Mucosa of stomach (tissue), 1 donor: ENCODE data around the gene PRMT1.

ENCODE experiments used
- H3K27me3 ChIP-seq: one replicate; pipeline ENCODE4 v1.7.0; 2013; ENCODE audit warnings: mild to moderate bottlenecking, low read length; ENCODE audit not compliant: control insufficient read depth, insufficient read depth
- H3K36me3 ChIP-seq: one replicate; pipeline ENCODE4 v1.7.0; 2013; ENCODE audit warnings: low read length; ENCODE audit not compliant: control insufficient read depth, insufficient read depth
- H3K4me1 ChIP-seq: one replicate; pipeline ENCODE4 v1.7.0; 2013; ENCODE audit warnings: mild to moderate bottlenecking, low read length; ENCODE audit not compliant: control insufficient read depth, insufficient read depth
- H3K4me3 ChIP-seq: one replicate; pipeline ENCODE4 v1.7.0; 2013; ENCODE audit warnings: low read length
- H3K9ac ChIP-seq: one replicate; pipeline ENCODE4 v1.7.0; 2013; ENCODE audit warnings: mild to moderate bottlenecking, low read length, moderate library complexity
- H3K9me3 ChIP-seq: one replicate; pipeline ENCODE4 v1.7.0; 2013; ENCODE audit warnings: mild to moderate bottlenecking, low read length, moderate library complexity; ENCODE audit not compliant: control insufficient read depth
- donor health status: Pancreatic carcinoma.

Gene PRMT1

DNA sequence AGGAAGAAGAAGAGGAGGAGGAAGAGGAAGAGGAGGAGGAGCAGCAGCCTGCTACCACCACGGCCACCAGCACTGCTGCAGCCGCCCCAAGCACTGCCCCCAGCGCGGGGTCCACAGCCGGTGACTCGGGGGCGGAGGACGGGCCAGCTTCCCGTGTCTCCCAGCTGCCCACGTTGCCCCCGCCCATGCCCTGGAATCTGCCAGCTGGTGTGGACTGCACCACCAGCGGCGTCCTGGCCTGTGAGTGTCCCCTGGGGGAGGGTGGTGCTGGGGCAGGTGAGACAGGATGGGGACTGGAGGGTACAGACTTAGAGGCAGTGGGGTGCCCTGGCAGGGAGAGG, 23.6 kb upstream of the PRMT1 start:
- no peaks in the 10 kb centered on the region for H3K9me3 ChIP-seq
- peaks cover 14% of the 10 kb centered on the region for H3K36me3 ChIP-seq
- H3K27me3 ChIP-seq: no peaks in the 10 kb centered on the region
- H3K4me3 ChIP-seq: no peak overlapping the region
- no peaks in the 10 kb centered on the region for H3K4me1 ChIP-seq
- no peak overlapping the region for H3K9ac ChIP-seq

DNA sequence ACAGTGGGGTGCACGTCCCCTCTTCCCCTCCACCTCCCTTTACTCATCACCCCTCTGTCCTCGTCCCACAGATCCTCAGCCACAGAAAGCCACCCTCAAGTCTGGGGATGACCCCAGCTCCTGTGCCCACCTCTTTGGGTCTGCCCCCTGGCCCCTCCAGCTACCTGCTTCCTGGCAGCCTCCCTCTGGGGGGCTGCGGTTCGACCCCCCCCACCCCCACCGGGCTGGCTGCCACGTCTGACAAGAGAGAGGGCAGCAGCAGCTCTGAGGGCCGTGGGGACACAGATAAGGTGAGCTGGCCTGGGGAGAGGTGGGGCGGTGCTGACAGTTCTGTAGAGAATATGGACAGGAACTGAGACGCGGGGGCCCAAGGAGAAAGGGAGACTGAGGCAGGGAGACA, 22.5 kb upstream of the PRMT1 start:
- Histone ChIP-seq H3K9me3 (no peaks in the 10 kb centered on the region), H3K4me3 (no peak overlapping the region), H3K9ac (no peak overlapping the region), H3K36me3 (peaks cover 25% of the 10 kb centered on the region), H3K4me1 (no peaks in the 10 kb centered on the region), H3K27me3 (no peaks in the 10 kb centered on the region)

DNA sequence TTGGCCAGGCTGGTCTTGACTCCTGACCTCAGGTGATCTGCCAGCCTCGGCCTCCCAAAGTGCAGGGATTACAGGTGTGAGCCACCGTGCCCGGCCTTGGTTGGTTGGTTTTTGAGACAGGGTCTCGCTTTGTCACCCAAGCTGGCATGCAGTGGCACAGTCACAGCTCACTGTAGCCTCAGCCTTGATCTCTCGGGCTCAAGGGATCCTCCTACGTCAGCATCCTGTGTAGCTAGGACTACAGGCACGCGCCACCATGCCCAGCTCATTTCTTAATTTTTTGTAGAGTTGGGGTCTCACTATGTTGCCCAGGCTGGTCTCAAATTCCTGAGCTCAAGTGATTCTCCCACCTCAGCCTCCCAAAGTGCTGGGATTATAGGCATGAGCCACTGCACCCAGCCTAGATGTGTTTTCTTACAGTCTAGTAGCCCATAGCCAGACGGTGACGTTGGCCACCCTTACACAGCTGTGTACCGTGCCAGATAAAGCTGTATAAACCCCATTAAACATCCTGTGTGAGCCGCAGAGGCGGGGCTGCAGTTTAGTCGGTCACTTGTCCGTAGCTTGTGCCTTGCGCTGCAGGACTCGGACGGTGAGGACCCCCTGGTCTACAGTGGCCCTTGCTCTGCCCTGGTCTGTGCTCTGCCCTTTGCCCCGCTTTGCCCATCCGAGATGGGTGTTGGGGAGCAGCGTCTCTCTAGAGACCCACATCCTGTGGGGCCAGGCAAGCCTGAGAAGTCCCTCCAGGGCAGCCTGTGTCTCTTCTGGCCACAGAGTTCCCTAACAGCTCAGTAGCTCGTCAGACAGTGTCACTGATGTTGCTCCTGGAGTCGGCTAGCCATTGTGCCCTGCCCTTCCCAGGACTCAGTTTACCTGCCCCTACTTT, 21.3 kb upstream of the PRMT1 start:
- Histone ChIP-seq H3K36me3 (peaks cover 28% of the 10 kb centered on the region), H3K4me3 (no peak overlapping the region), H3K4me1 (no peaks in the 10 kb centered on the region), H3K27me3 (no peaks in the 10 kb centered on the region), H3K9me3 (no peaks in the 10 kb centered on the region), H3K9ac (no peak overlapping the region)

DNA sequence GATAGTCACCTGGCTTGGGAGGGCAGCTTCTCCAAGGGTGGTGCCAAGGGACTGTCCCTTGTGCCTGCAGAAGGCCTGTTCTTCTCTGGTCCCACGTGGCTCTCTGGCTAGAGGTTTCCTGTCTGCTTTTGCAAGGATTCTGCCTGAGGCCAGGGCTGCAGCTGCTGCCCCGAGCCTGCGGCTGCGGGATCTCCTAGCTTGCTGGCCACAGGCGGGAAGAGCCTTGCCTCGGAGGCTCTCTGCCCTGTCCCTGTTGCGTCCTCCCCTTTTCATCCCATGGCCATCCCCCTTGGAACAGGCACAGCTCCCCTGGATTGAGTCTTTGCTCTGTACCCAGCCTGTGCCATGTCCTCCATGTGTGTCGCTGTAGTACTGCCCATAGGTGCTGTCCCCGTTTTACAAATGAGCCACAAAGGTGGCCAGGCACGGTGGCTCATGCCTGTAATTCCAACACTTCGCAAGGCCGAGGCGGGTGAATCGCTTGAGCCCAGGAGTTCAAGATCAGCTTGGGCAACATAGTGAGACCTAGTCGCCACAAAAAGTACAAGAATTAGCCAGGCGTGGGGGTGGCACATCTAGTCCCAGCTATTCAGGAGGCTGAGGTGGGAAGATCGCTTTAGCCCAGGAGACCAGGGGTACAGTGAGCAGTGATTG, 20.5 kb upstream of the PRMT1 start:
- Histone ChIP-seq H3K9ac (no peak overlapping the region), H3K36me3 (peaks cover 28% of the 10 kb centered on the region), H3K27me3 (no peaks in the 10 kb centered on the region), H3K9me3 (no peaks in the 10 kb centered on the region), H3K4me3 (no peak overlapping the region), H3K4me1 (no peaks in the 10 kb centered on the region)

DNA sequence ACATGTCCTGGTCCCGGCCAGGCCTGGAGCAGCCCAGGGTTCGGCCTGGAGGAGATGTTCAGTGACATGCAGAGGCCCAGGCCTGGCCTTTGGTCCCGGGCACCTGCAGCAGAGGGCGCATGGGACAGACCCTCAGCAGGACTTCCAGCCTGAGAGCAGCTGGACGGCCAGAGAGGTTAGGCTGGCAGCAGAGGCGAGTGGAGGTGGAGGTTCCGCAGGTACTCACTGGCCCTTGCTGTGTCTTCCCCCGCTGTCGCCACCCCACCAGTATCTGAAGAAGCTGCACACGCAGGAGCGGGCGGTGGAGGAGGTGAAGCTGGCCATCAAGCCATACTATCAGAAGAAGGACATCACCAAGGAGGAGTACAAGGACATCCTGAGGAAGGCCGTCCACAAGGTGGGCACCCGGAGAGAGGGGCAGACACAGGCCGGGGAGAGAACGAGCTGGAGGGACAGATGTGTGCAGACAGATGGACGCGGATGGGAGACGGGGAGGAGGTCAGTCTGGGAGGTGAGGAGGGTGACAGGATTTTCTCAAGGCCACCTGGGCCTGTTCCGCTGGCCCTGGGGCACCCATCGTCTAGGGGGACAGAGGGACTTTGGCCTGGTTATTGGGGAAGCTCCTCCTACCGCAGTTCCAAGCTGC, 19.5 kb upstream of the PRMT1 start:
- Histone ChIP-seq H3K4me1 (no peaks in the 10 kb centered on the region), H3K9me3 (no peaks in the 10 kb centered on the region), H3K36me3 (peaks cover 32% of the 10 kb centered on the region)

DNA sequence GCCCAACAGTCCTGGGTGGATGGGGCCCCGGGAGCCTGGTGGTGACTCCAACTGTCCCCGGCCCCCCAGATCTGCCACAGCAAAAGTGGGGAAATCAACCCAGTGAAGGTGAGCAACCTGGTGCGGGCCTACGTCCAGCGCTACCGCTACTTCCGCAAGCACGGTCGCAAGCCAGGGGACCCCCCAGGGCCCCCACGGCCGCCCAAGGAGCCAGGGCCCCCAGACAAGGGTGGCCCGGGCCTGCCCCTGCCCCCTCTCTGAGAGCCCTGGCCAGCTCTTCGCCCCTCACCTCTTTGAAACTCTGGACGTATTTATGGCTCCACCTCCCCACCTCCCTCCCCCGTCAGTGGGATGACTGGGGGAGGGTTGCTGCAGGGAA, 18.9 kb upstream of the PRMT1 start:
- peaks cover 32% of the 10 kb centered on the region for H3K36me3 ChIP-seq
- no peaks in the 10 kb centered on the region for H3K27me3 ChIP-seq
- H3K9ac ChIP-seq: no peak overlapping the region
- no peaks in the 10 kb centered on the region for H3K9me3 ChIP-seq
- H3K4me3 ChIP-seq: no peak overlapping the region
- H3K4me1 ChIP-seq: no peaks in the 10 kb centered on the region

More for the DNA sequence above, 19.5 kb upstream of the PRMT1 start:
- no peak overlapping the region for H3K9ac ChIP-seq
- H3K27me3 ChIP-seq: no peaks in the 10 kb centered on the region
- no peak overlapping the region for H3K4me3 ChIP-seq

DNA sequence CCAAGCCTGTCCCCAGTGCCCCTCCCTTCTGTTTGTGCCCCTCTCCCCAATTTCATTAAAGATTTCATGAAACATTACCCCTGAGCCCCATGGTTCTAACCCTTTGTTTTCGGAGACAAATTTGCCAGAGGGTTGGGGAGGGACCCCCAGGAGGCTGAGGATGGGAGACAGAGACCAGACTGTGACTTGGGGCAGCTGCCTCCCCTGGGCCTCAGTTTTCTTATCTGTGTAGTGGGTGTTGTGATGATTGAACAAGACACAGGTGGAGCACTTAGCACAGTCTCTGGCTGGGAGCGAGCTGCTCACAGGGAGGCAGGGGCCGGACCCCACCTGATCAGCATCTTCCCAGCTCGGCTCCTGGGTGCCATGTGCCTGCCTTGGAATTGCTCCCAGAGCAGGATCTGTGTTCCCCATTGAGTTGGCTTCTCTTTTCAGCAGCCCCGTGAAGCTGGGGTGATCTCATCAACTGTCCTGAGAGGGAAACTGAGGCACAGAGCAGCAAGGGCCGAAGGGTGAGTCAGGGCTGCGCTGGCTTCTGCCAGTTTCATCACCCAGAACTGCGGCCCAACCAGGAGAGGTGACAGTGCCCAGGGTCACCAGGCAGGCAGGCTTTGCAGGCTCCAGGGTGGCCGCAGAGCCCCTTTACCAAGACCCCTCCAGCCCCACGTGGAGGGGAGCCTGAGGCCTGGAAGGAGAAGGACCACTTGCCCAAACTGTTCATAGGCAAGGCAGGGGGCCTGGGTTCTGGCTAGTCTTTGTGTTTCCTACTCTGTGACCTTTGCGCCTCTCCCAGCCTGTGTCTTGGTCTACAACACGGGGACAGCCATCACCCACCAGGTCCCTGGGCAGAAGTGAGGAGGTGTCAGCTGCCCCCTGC, 18.3 kb upstream of the PRMT1 start:
- no peak overlapping the region for H3K9ac ChIP-seq

DNA sequence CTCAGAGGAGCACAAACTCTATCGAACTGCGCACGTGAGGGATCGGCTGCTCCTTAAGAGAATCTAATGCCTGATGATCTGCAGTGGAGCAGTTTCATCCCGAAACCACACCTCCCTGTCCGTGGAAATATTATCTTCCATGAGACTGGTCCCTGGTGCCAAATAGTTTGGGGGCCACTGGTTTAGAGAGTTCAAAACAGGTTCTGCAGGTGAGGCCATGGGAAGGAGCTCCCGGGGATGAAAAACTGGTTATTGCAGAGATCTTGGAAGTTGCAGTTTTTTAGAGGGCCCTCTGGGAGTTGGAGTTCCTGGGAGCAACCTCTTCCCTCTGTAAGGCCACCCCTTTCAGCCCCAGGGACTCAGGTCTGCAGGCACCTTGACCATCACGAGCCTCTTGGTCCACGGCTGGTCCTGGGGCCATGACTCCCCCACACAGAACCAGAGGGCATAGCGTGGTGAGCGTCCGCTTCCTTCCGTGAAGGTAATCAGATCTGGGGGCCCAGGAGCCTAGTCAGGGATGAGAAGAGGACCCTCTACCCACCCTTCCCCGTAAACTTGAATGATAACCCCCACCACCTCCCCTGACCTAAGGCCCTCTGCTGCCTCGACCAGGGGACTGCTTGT, 16.6 kb upstream of the PRMT1 start:
- H3K9me3 ChIP-seq: no peaks in the 10 kb centered on the region
- H3K36me3 ChIP-seq: peaks cover 26% of the 10 kb centered on the region
- peaks cover 6% of the 10 kb centered on the region for H3K4me1 ChIP-seq

More for the DNA sequence above, 18.3 kb upstream of the PRMT1 start:
- Histone ChIP-seq H3K4me1 (no peaks in the 10 kb centered on the region), H3K36me3 (peaks cover 32% of the 10 kb centered on the region), H3K4me3 (no peak overlapping the region), H3K27me3 (no peaks in the 10 kb centered on the region), H3K9me3 (no peaks in the 10 kb centered on the region)

DNA sequence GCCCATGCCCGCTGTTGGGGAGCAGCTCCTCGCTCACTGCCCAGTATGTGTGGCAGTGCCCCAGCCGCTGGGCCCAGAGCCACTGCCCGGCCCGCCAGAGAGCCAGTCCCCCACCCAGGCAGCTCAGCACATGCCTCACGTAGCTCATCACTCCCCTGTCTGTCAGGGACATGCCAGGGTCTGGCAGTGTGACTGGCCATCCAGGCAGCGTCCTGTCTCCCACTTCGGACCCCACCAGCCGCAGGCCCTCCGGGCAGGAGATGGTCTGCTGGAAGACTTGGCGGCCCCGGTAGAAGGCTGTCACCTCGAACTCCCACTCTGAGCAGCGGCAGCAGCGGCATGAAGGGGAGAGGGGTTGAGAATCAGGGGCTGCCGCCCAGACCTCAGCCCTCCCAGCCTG, 15.1 kb upstream of the PRMT1 start:
- Histone ChIP-seq H3K36me3 (peaks cover 21% of the 10 kb centered on the region), H3K9me3 (no peaks in the 10 kb centered on the region), H3K4me3 (no peak overlapping the region), H3K27me3 (no peaks in the 10 kb centered on the region), H3K9ac (no peak overlapping the region), H3K4me1 (peaks cover 14% of the 10 kb centered on the region)

More for the DNA sequence above, 16.6 kb upstream of the PRMT1 start:
- H3K9ac ChIP-seq: no peak overlapping the region
- no peak overlapping the region for H3K4me3 ChIP-seq
- H3K27me3 ChIP-seq: no peaks in the 10 kb centered on the region

DNA sequence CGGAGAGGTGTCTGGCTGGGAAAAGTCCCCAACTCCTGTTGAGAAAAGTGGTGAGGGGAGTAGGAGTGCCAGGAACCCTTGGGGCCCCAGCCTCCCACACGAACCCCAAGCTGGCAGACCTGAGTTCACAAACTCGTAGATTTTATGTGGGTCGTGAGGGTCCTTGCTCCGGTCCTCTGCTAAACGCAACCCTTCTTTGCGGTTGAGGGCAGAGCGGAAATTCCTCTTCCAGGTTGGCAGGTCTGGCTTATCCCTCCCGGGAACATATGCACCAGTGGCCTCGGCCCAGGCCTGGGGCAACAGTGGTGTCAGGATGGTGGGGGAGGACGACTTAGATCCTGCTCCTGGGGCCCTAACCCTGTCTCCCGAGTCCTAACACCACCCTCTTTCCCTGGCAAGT, 13.8 kb upstream of the PRMT1 start:
- Histone ChIP-seq H3K36me3 (peaks cover 21% of the 10 kb centered on the region), H3K4me1 (peaks cover 14% of the 10 kb centered on the region), H3K4me3 (no peak overlapping the region), H3K9me3 (no peaks in the 10 kb centered on the region), H3K27me3 (no peaks in the 10 kb centered on the region), H3K9ac (no peak overlapping the region)
